Ishikawa (cell line): ENCODE measurements around the gene LIPE.

Experiments
- CEBPB ChIP-seq: IDR thresholded peaks from 2 replicates; pipeline ENCODE4 v1.6.1; 2012
- TAF1 ChIP-seq: IDR thresholded peaks from 2 replicates; pipeline ENCODE4 v1.6.1; 2012; ENCODE audit warnings: low read depth, mild to moderate bottlenecking

DNA sequence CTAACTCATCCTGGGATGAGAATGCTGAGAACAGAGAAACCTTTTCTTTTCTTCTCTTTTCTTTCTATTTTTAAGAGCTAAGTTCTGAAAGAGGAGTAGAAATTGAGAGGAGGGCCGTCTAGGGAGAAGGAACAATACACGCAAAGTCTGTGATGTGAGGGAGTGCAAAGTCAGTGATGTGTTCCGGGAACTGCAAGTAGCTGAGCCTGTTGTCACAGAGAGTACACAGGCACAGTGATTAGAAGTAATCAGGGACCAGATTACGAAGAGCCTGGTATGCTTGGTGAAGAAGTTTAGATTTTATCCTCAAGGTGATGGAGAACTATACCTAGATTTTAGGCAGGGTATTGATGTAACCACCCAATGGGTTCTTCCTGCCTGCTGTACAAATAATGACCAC, 47.6 kb upstream of the LIPE start:
- TF ChIP-seq CEBPB (no peak), TAF1 (no peak)
